ENCODE results near the gene MAPK8IP1.
"Not testable (repeated sequence)": the region's sequence is repeated elsewhere in the genome, so short reads cannot be mapped to it uniquely, and the experiment has no call there.

Gene MAPK8IP1

DNA sequence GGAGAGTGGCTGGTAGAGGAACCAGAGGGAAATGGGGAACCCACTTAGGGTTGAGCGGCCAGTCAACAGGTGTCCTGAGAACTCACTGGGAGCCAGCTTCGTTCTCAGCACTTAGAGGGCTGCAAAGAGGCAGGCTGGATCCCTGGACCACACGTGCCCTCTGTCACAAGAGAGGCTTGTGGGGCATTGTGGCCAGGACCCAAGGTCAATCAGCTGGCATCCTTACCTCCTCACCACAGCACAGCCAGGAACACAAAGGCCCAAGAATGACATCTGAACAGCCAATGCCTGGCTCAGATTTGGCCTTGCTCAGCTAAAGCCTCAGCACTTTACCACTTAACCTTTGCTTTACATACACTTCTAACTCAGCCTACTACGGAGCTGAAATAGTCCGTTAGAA, 7.4 kb downstream of the MAPK8IP1 start:
- DNase-seq, result no peak

DNA sequence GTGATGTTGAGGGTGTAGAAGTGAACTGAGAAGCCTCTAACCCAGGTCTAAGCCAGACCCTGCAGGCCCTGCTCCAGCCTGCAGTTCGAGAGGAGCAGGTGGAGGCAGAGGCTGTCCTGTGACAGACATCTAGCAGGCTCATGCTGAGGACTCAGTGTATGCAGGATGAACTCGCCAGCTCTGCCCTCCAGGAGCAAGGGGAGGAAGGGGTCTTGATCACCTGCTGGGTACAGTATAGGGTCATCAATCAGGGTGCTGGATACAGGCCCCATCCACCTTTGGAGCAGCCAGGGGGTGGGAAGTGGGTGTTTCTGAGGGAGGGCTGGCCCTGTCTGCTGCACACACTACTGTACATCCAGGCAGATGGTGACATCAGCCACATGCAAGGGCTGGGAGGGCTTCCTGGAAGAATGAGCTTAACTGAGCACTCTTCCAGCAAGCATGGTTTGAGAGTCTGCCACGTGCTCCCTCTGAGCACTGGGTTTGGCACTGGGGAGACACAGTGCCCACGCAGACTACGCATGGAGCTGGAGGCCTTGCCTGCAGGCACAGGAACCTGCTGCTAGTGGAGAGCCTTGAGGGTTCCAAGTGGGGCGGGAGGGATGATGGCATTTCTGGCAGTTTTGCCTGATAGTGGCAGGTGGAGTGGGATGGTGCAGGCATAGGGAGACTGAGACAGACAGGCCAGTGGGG, 9.2 kb downstream of the MAPK8IP1 start:
- no peak for DNase-seq

- DNase-seq, result no peak
These were observed 10.3 kb downstream of the MAPK8IP1 start for GRCh38 chr11:45895553-45896259.

GRCh38 chr11:45896422-45896984, 11.1 kb downstream of the MAPK8IP1 start:
- no peak for DNase-seq

DNA sequence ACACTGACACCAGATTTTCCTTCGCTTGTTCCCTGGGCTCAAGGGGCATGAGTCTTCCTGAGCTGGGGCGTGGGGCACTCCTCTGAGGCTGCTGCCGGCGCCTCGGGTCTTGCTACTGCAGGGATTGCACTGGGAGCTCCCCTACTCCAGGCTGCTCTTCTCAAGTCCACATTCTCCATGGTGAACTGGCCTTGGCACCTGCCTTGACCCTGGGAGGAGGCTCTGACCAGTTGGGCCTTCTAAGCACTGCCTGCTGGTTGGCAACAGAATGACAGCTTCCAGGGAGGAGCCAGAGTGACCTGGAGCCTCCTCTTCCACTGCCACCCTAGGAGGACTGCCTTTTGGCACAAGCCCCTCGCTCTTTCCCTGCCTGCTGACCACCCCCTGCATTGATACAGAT, 12.1 kb downstream of the MAPK8IP1 start:
- DNase-seq, result no peak

DNA sequence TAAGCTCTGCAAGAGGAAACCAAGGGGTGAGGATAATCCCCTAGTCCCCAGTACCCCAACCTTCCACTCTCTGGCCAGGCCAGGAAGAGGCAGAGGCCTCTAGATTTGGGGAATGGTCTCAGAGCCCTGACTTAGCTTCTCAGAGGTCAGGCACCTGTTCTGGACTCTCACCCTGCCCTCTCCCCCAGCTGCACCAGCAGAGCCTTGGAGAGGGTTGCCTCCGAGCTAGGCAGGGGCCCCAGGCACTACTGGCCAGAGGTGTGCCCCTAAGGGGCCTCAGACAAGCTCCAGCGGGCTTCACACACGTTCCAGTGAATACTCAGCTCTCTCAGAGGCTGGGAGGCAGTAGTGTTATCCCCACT, 13.6 kb downstream of the MAPK8IP1 start:
- no peak for DNase-seq

GRCh38 chr11:45899448-45900174, 14.2 kb downstream of the MAPK8IP1 start:
- DNase-seq, result peak; percentile 51 to 78

GRCh38 chr11:45900175-45900800, 14.8 kb downstream of the MAPK8IP1 start:
- DNase-seq, result not testable (repeated sequence)

DNA sequence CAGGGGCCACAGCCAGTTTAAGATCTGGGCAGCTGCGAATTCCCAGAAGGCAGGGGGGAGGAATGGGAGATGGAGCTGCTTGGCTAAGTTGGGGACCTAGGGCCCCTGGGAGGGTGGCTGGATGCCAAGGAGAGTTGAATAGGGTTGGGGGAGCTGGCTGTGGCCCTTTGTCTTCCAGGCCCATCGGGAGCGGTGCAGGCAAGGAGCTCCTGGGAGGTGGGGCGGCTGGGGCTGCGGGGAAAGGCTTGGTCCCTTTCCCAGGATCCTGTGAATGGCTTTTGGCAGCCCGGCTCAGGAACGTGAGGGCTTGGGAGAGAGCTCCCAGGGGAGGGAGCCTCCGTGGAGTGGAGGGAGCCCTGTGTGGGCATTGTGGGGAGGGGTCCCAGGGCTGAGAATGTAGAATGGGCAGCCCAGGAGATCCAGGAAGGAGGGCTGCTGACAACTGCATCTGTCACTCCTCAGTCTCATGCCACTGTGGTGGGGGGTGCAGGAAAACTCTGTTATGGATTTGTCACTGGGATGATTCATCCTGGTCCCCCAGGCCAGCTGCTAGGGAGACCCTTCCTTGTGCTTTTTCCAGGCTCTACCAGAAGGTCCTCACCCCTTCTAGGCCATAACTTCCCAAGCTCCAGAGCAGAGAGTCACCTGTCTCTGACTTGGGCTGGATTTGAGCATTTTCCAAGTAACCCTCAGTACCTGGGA, 15.6 kb downstream of the MAPK8IP1 start:
- DNase-seq, result no peak

DNA sequence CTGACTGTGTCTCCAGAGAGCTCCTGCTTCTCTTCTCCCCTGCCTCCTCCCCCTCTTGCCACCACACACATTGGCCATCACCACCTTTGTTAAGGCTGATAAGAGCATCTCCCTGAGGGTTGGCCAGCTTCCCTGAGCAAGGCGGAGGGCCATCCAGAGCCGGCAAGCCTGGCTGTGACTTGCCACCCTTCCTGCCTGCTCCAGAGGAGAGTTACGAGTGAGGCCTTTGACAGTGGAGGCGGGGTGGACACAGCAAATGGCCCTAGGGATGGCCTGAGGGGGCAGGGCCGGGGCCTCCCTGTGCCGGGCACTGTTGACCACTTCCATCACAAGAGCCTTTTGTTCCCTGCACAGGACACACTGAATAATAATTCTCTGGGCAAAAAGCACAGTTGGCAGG, 16.2 kb downstream of the MAPK8IP1 start:
- DNase-seq, result no peak

DNA sequence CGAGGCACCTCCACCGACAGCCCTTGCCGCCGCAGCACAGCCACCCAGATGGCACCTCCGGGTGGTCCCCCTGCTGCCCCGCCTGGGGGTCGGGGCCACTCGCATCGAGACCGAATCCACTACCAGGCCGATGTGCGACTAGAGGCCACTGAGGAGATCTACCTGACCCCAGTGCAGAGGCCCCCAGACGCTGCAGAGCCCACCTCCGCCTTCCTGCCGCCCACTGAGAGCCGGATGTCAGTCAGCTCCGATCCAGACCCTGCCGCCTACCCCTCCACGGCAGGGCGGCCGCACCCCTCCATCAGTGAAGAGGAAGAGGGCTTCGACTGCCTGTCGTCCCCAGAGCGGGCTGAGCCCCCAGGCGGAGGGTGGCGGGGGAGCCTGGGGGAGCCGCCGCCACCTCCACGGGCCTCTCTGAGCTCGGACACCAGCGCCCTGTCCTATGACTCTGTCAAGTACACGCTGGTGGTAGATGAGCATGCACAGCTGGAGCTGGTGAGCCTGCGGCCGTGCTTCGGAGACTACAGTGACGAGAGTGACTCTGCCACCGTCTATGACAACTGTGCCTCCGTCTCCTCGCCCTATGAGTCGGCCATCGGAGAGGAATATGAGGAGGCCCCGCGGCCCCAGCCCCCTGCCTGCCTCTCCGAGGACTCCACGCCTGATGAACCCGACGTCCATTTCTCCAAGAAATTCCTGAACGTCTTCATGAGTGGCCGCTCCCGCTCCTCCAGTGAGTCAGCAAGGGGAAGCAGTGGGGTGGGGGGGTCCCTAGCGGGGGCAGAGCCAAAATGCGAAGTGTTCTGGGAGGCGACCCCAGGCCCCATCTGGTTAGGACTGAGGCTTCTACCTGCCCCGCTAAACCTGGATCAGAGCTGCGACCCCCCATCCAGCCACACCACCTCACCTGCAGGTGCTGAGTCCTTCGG, 17.3 kb downstream of the MAPK8IP1 start:
- no peak for DNase-seq

DNA sequence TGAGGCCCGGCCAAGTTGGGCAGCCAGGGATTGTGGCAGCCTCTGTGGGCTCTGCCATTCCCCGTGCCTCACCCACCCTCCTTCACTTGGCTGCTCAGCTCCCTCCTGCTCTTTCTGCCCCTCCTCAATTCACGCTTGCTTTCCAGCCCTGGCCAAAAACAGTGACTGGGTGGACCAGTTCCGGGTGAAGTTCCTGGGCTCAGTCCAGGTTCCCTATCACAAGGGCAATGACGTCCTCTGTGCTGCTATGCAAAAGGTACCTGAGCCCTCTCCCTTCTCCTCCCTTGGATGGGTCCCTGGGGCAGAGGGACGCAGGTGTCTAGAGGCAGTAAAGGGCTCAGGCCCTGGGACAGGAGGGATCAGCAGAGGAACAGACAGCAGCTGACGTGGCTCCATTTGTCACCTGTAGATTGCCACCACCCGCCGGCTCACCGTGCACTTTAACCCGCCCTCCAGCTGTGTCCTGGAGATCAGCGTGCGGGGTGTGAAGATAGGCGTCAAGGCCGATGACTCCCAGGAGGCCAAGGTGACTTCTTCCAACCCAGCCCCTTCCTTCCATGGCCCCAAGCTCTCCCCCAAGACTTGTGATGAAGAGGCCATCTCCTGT, 19.0 kb downstream of the MAPK8IP1 start:
- DNase-seq, result no peak

GRCh38 chr11:45905095-45905494, 19.6 kb downstream of the MAPK8IP1 start:
- DNase-seq, result no peak

DNA sequence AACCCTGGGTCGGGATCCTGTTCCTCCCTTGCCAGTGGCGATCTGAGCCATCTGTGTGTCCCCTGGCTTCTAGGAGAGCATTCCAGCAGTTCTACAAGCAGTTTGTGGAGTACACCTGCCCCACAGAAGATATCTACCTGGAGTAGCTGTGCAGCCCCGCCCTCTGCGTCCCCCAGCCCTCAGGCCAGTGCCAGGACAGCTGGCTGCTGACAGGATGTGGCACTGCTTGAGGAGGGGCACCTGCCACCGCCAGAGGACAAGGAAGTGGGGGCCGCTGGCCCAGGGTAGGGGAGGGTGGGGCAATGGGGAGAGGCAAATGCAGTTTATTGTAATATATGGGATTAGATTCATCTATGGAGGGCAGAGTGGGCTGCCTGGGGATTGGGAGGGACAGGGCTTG, 20.1 kb downstream of the MAPK8IP1 start:
- DNase-seq, result not testable (repeated sequence)

GRCh38 chr11:45906096-45906682, 20.7 kb downstream of the MAPK8IP1 start:
- DNase-seq, result no peak

GRCh38 chr11:45906965-45907611, 21.6 kb downstream of the MAPK8IP1 start, which contains the start of gene FREY1:
FREY1 (minus strand) TSS chr11:45907271; CDS start chr11:45907245, 26 bp downstream.
- DNase-seq, result no peak

DNA sequence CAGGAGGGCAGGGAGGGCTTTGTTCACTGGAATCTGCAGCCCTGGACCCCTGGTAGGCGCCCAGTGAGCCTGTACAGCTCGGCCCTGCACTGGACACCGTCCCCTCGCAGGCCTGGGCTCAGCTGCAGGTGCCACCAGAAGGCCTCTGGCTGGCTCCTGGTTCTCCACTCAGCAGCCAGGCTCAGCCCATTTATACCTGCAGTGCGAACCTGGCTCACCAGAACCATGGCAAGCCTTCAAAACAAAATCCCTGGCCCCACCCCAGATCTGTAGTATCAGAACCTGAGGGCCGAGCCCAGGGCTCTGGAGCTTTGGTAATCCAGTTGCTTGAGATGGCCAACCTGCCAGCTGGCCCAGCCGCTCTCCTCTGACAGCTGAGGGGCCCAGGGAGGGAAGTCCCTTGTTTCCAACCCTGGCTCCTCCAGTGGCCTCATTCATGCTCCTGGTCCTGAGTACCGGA, 22.5 kb downstream of the MAPK8IP1 start:
- DNase-seq, result no peak

DNA sequence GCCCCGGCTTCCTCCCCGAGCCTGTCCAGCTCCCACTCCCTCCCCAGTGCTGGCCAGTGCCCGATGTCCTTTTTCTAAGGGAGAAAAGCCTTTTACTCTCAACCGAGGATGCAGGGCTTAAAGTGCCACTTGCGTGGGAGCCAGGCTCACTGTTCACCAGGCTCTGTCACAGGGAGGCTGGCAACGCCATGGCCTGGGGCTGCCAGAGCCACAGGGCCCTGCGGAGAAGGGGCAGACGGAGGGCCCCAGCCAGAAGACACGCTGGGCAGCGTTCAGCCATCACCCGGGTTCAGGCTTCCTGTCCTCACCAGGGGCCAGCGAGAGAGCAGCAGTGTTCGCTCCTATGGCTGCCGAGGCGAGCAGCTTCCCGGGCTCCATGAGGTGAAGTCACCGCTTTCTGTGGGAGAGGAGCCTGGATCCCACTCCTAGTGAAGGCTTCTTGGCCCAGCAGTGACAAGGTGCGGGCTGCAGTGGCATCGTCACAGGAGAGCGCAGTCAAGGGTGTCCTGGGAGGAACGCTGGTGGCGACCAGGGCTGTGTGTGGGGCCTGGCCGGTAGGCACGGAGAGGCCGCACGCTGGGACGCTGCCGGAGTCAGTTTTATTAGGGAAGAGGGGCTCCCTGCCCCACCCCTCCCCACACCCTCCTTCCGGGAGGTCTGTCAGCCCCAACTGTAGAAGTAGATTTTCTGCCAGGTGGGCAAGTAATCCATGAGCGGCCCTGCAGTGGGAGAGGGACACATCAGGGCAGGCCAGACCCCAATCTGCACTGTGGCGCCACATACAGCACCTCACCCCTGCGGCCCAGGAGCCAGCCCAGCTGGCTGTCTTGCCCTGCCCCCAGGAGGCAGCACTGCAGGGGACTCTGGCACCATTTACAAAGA, 24.4 kb downstream of the MAPK8IP1 start:
- DNase-seq, result no peak

- no peak for DNase-seq
These were observed 25.2 kb downstream of the MAPK8IP1 start for GRCh38 chr11:45910623-45911022.

Data from SW 1271 (cell line).